Glutamatergic neuron (in vitro differentiated cells): ENCODE results near the gene SLC23A2. TPM values are rescaled to one million over a fixed set of nuclear protein-coding genes. Genes with fewer than 3 reads are reported as not detected.
"Not testable (repeated sequence)": the region's sequence is repeated elsewhere in the genome, so short reads cannot be mapped to it uniquely, and the experiment has no call there.

Experiments
- DNase-seq: peaks from one replicate; pipeline ENCODE4 v3.0.0; 2022
- H3K27ac Mint-ChIP-seq: one replicate; pipeline ENCODE4 v1.8.0; 2020; ENCODE audit warnings: mild to moderate bottlenecking, mixed read lengths, inconsistent platforms; ENCODE audit not compliant: unreplicated experiment
- H3K27me3 Mint-ChIP-seq: one replicate; pipeline ENCODE4 v1.8.0; 2020; ENCODE audit warnings: mild to moderate bottlenecking, moderate library complexity, mixed read lengths, inconsistent platforms; ENCODE audit not compliant: unreplicated experiment
- H3K36me3 Mint-ChIP-seq: one replicate; pipeline ENCODE4 v1.8.0; 2020; ENCODE audit warnings: mild to moderate bottlenecking, mixed read lengths, inconsistent platforms; ENCODE audit not compliant: unreplicated experiment
- H3K4me1 Mint-ChIP-seq: one replicate; pipeline ENCODE4 v1.8.0; 2020; ENCODE audit warnings: mild to moderate bottlenecking, low read depth, mixed read lengths, inconsistent platforms; ENCODE audit not compliant: unreplicated experiment
- H3K4me3 Mint-ChIP-seq: one replicate; pipeline ENCODE4 v1.8.0; 2020; ENCODE audit warnings: mild to moderate bottlenecking, mixed read lengths, inconsistent platforms; ENCODE audit not compliant: unreplicated experiment
- H3K9me3 Mint-ChIP-seq: one replicate; pipeline ENCODE4 v1.8.0; 2020; ENCODE audit warnings: mild to moderate bottlenecking, moderate library complexity, mixed read lengths, inconsistent platforms; ENCODE audit not compliant: unreplicated experiment
- CTCF ChIP-seq: fragments of 200-600 bp; sonication (generic); IDR thresholded peaks from one replicate; pipeline ENCODE4 v1.5.0; 2021; ENCODE audit not compliant: partially characterized antibody, unreplicated experiment
- total RNA-seq: library from RNA; stranded (reverse); fragmentation: NEBNext Ultra II Directional; extraction: Animal tissue kit (Norgen Biotek cat#: 25700); gene quantifications from one replicate; pipeline ENCODE4 v1.2.1, GENCODE V29; 2021; ENCODE audit not compliant: unreplicated experiment

The SLC23A2 gene
- total RNA-seq, 1 donor from 2014 or later, result 20.4 TPM

DNA sequence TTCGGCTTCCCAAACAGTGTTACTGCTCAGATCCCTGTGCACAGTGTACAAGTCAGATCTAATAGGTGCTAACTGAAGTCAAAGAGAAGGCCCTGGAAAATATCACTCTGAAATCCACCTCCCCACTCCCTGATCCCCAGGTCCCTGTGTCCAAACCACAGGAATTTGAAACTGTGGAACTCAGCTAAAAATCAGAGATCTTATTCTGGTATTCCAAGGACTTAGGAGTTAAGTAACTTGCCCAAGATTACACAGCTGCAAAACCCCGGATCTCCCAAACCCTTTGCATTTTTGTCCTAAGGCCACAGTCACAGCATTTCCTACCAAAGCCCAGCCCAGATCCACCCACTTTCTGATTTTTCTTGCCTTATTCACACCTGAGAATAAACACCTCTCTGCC lies 32.3 kb upstream of the SLC23A2 start:
- no peak overlapping the region for H3K4me3 Mint-ChIP-seq
- H3K27ac Mint-ChIP-seq, result no peak overlapping the region

DNA sequence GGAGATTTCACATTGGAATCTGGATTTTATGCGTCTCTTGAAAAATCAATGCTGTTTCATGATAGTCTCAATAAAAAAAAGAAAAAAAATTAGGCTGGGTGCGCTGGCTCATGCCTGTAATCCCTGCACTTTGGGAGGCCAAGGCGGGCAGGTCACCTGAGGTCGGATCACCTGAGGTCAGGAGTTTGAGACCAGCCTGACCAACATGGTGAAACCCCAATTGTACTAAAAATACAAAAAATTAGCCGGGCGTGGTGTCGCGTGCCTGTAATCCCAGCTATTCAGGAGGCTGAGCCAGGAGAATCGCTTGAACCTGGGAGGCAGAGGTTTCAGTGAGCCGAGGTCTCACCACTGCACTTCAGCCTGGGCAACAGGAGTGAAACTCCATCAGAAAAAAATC lies 30.4 kb upstream of the SLC23A2 start:
- not testable (repeated sequence) for DNase-seq, H3K4me1 Mint-ChIP-seq, H3K9me3 Mint-ChIP-seq, H3K27me3 Mint-ChIP-seq, H3K36me3 Mint-ChIP-seq, H3K4me3 Mint-ChIP-seq, H3K27ac Mint-ChIP-seq

More for the DNA sequence above, 32.3 kb upstream of the SLC23A2 start:
- H3K9me3 Mint-ChIP-seq, result peaks cover 2% of the 10 kb centered on the region
- DNase-seq, result no peak
- H3K27me3 Mint-ChIP-seq, result peaks cover 4% of the 10 kb centered on the region
- no peaks in the 10 kb centered on the region for H3K36me3 Mint-ChIP-seq
- H3K4me1 Mint-ChIP-seq, result no peaks in the 10 kb centered on the region
- no peak for TF ChIP-seq CTCF

- no peak for TF ChIP-seq CTCF
- H3K27ac Mint-ChIP-seq, result no peak overlapping the region
- H3K9me3 Mint-ChIP-seq, result peaks cover 2% of the 10 kb centered on the region
- peaks cover 6% of the 10 kb centered on the region for H3K27me3 Mint-ChIP-seq
- H3K36me3 Mint-ChIP-seq, result no peaks in the 10 kb centered on the region
- H3K4me3 Mint-ChIP-seq, result no peak overlapping the region
- H3K4me1 Mint-ChIP-seq, result no peaks in the 10 kb centered on the region
- DNase-seq, result no peak
Measured at GRCh38 chr20:5031206-5031557, 29.9 kb upstream of the SLC23A2 start.

GRCh38 chr20:5030348-5031205 lies 29.3 kb upstream of the SLC23A2 start:
- H3K36me3 Mint-ChIP-seq, result no peaks in the 10 kb centered on the region
- peaks cover 6% of the 10 kb centered on the region for H3K27me3 Mint-ChIP-seq
- TF ChIP-seq CTCF, result no peak
- H3K9me3 Mint-ChIP-seq, result peaks cover 2% of the 10 kb centered on the region
- no peak overlapping the region for H3K4me3 Mint-ChIP-seq
- H3K27ac Mint-ChIP-seq, result no peak overlapping the region
- no peak for DNase-seq
- H3K4me1 Mint-ChIP-seq, result no peaks in the 10 kb centered on the region

- not testable (repeated sequence) for H3K4me3 Mint-ChIP-seq, H3K27ac Mint-ChIP-seq, H3K36me3 Mint-ChIP-seq, H3K4me1 Mint-ChIP-seq, DNase-seq, H3K27me3 Mint-ChIP-seq, H3K9me3 Mint-ChIP-seq
Measured at GRCh38 chr20:5028258-5029059, 27.1 kb upstream of the SLC23A2 start.

DNA sequence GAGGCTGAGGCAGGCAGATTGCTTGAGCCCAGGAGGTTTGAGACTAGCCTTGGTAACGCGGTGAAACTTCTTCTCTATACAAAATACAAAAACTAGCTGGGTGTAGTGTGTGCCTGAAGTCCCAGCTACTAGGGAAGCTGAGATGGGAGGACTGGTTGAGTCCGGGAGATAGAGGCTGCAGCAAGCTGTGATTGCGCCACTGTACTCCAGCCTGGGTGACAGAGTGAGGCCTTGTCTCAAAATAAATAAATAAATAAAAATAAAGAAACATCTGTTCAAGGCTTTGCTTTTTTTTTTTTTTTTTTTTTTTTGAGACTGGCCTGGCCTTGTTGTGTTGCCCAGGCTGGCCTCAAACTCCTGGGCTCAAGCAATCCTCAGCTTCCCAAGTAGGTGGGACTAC lies 23.7 kb upstream of the SLC23A2 start:
- Mint-ChIP-seq H3K9me3 (peaks cover 2% of the 10 kb centered on the region), H3K4me1 (no peaks in the 10 kb centered on the region), H3K27me3 (peaks cover 3% of the 10 kb centered on the region), H3K36me3 (no peaks in the 10 kb centered on the region), H3K4me3 (no peak overlapping the region), H3K27ac (no peak overlapping the region)
- TF ChIP-seq CTCF, result no peak
- DNase-seq, result no peak
